Tibial artery (tissue), 4 donors: ENCODE results near the gene PEX10.

ENCODE experiments used
- DNase-seq, 2 donors: peaks; one replicate each; pipeline ENCODE4 v3.0.0-alpha.2; 2019
- H3K27ac ChIP-seq, 2 donors: fragments of 200-600 bp; sonication (generic) in 1 of 2; 1 replicate in 1 of 2; 2 replicates in 1 of 2; pipeline ENCODE4 v1.5.1; 2018 to 2019; ENCODE audit warnings: mild to moderate bottlenecking in 1 of 2
- H3K27me3 ChIP-seq, 2 donors: fragments of 200-600 bp; sonication (generic) in 1 of 2; one replicate each; pipeline versions ENCODE4 v1.5.1 to v1.6.0; 2016 to 2019
- H3K36me3 ChIP-seq, 3 donors: fragments of 200-600 bp; sonication (generic) in 2 of 3; one replicate each; pipeline ENCODE4 v1.5.1; 2016 to 2019; ENCODE audit warnings: mild to moderate bottlenecking in 2 of 3
- H3K4me1 ChIP-seq, 4 donors: fragments of 200-600 bp; sonication (generic) in 2 of 4; 1 replicate in 3 of 4; 2 replicates in 1 of 4; pipeline ENCODE4 v1.5.1; 2016 to 2019
- H3K4me3 ChIP-seq, 2 donors: fragments of 200-600 bp; sonication (generic) in 1 of 2; 1 replicate in 1 of 2; 2 replicates in 1 of 2; pipeline ENCODE4 v1.5.1; 2018 to 2019; ENCODE audit warnings: mild to moderate bottlenecking in 2 of 2
- H3K9me3 ChIP-seq, 3 donors: fragments of 200-600 bp; sonication (generic) in 1 of 3; one replicate each; pipeline ENCODE4 v1.5.1; 2016 to 2019
- CTCF ChIP-seq, 2 experiments: fragments of 200-600 bp in 1 of 2; fragments of 450-650 bp in 1 of 2; IDR thresholded peaks; one replicate each; pipeline ENCODE4 v1.5.1; 2017 to 2019; ENCODE audit warnings: antibody characterized with exemption in 2 of 2, mild to moderate bottlenecking in 1 of 2, moderate library complexity in 1 of 2
- intact Hi-C: fragments of 100-400 bp; cut with DNase I; formaldehyde crosslinking; loops from one replicate; pipeline ENCODE4 v1.15.0; 2023; ENCODE audit warnings: low total_unique reads

PEX10 gene

DNA sequence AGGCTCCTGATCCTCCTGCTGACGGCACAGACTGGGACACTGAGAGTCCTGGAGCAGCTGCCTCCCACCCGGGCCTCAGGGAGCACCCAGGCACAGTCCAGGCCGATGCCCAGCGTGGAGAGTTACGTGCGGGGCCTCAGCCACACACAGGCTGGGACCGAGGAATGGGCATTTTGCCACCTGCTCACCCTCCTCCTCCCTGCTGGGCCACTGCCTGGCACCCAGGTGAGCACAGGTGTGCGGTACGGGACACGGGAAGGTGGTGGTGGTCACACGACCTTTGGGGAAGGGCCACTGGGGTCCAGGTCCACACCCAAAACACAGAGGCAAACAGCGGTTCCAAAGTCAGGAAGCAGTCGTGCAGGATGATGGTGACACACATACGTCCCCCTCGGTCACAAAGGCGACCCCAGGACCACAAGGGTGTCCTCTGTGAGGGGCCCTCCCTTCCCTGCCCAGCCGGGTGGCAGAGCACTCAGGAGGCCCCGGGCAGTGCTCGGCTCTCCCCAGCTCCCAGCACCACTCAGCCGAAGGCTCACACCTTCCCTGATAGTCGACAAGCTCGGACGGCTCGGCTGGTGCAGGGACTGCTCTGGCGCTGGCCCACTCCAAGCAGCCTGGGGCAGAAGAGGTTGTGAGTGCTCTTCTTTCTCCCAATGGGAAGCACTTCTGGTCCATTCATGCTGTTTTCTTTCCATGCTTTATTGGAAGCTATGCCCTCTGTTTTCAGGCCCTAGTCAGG lies 35.3 kb downstream of the PEX10 start:
- intact Hi-C loops: no loop called here
- no peak overlapping the region for H3K27ac ChIP-seq
- peaks cover 0 to 13% (median 11%) of the 10 kb centered on the region in 4 donors for H3K4me1 ChIP-seq
- H3K9me3 ChIP-seq: no peaks in the 10 kb centered on the region
- H3K4me3 ChIP-seq: no peak overlapping the region
- no peak for TF ChIP-seq CTCF (IDR thresholded peaks at IDR 0.05)
- peaks cover 0 to 11% (median 3%) of the 10 kb centered on the region in 3 donors for H3K36me3 ChIP-seq
- no peak for DNase-seq
- no peaks in the 10 kb centered on the region for H3K27me3 ChIP-seq

DNA sequence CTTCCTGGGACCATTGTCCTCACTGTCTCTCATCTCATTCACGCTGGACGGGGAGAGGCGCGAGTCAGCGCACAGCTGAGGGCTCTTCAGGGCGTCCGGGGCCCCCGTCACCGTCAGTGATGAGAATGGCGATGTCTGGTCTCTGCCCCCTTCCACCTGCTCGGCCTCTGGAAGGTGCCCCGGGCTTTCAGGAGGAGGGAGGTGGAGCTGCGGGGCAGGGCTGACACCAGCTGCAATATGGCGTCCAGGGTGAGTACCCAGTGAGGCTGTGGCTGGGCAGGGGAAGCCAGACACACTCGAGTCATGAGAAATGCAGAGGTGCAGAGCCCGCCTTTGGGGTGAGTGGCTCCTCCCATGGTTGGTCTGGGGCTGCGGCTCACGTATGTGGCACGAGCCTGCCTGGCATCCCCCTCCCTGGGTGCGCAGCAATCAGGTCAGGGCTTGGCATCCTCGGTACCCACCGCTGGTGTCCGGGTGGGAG lies 36.1 kb downstream of the PEX10 start:
- TF ChIP-seq CTCF (IDR thresholded peaks at IDR 0.05): no peak
- DNase-seq: no peak
- H3K36me3 ChIP-seq: peaks cover 0 to 19% (median 9%) of the 10 kb centered on the region in 3 donors
- H3K27me3 ChIP-seq: no peaks in the 10 kb centered on the region
- peaks cover 0 to 5% (median 3%) of the 10 kb centered on the region in 4 donors for H3K4me1 ChIP-seq
- no peak overlapping the region for H3K4me3 ChIP-seq
- intact Hi-C loops: no loop called here
- H3K9me3 ChIP-seq: no peaks in the 10 kb centered on the region
- no peak overlapping the region for H3K27ac ChIP-seq

GRCh38 chr1:2375923-2376260 lies 36.5 kb downstream of the PEX10 start:
- intact Hi-C loops: no loop called here
- no peaks in the 10 kb centered on the region for H3K9me3 ChIP-seq
- peaks cover 0 to 23% (median 9%) of the 10 kb centered on the region in 3 donors for H3K36me3 ChIP-seq
- H3K27ac ChIP-seq: no peak overlapping the region
- H3K4me1 ChIP-seq: peaks cover 0 to 1% (median 0%) of the 10 kb centered on the region in 4 donors
- no peak for TF ChIP-seq CTCF (IDR thresholded peaks at IDR 0.05)
- no peaks in the 10 kb centered on the region for H3K27me3 ChIP-seq
- no peak for DNase-seq
- no peak overlapping the region for H3K4me3 ChIP-seq

- intact Hi-C loops: no loop called here
- peaks cover 0 to 25% (median 9%) of the 10 kb centered on the region in 3 donors for H3K36me3 ChIP-seq
- H3K4me3 ChIP-seq: no peak overlapping the region
- H3K9me3 ChIP-seq: no peaks in the 10 kb centered on the region
- no peaks in the 10 kb centered on the region for H3K4me1 ChIP-seq
- H3K27ac ChIP-seq: no peak overlapping the region
- peak in 1 of 2 donors; percentile 10 for DNase-seq
- no peaks in the 10 kb centered on the region for H3K27me3 ChIP-seq
- TF ChIP-seq CTCF (IDR thresholded peaks at IDR 0.05): no peak
Observed at GRCh38 chr1:2375246-2375922, 37.0 kb downstream of the PEX10 start.

DNA sequence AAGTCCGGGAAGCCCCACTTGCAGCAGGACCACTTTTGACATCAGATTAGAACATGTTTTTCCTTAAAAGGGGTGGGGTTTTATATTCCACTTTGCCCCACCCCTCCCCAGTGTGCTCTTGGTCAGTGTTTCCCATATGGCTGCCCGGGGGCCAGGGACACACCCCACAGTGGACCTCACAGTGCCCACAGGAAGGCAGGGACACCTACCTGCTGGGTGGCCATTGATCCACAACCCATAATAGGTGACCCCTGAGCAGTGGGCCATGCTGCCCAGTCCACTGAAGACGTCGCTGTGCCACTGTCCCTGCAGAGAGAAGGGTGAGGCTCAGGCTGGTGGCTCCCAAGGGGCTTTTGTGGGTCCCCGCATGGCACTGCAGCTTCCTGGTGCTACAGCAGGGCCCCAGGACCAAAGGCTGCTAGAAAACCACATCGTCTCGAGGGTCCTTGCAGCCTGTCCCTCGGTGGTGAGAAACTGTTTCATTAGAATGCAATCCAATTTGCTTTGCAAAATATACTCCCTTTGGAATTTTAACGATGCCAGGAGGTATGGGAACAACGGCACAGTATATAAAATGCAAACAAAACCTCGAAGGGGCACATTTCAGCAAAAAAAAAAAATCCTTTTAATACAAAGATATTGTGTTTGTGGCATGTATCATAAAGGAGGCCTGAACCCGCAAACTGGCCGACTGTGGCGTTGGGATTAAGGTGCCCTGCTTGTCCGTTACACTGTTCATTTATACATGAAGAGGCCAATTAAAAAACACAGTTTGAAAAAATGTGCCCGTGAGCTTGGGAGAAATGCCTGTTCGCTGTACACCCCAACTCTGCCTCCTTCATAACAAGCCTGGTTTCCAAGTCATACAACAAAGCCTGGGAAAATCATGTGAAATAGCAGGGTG lies 37.9 kb downstream of the PEX10 start:
- Histone ChIP-seq H3K27me3 (no peaks in the 10 kb centered on the region), H3K36me3 (peaks cover 0 to 25% (median 9%) of the 10 kb centered on the region in 3 donors), H3K27ac (no peak overlapping the region), H3K9me3 (no peaks in the 10 kb centered on the region), H3K4me1 (no peaks in the 10 kb centered on the region), H3K4me3 (no peak overlapping the region)
- no peak for TF ChIP-seq CTCF (IDR thresholded peaks at IDR 0.05)
- DNase-seq: peak; percentile 14 to 48
- intact Hi-C loops: no loop called here
